Peyer's patch (tissue), 4 donors: ENCODE data around the gene IFT22. TPM values are rescaled to one million over a fixed set of nuclear protein-coding genes. Genes with fewer than 3 reads are reported as not detected.
A peak's percentile ranks its signal among the peaks of the same experiment; 100 is the strongest.

ENCODE experiments used
- DNase-seq, 3 donors: peaks; one replicate each; pipeline ENCODE4 v3.0.0-alpha.2; 2017 to 2019
- H3K27ac ChIP-seq, 4 donors: fragments of 200-600 bp; sonication (generic); one replicate each; pipeline ENCODE4 v1.5.1; 2016 to 2019
- H3K27me3 ChIP-seq, 2 donors: fragments of 200-600 bp; sonication (generic); one replicate each; pipeline ENCODE4 v1.5.1; 2019
- H3K36me3 ChIP-seq, 3 donors: fragments of 200-600 bp; sonication (generic); one replicate each; pipeline ENCODE4 v1.5.1; 2016 to 2019
- H3K4me1 ChIP-seq, 4 donors: fragments of 200-600 bp; sonication (generic); one replicate each; pipeline ENCODE4 v1.5.1; 2016 to 2019
- H3K4me3 ChIP-seq, 4 donors: fragments of 200-600 bp; sonication (generic); 1 replicate in 3 of 4; 2 replicates in 1 of 4; pipeline ENCODE4 v1.5.1; 2016 to 2019; ENCODE audit warnings: mild to moderate bottlenecking in 1 of 4
- H3K9me3 ChIP-seq, 4 donors: fragments of 200-600 bp; sonication (generic); one replicate each; pipeline ENCODE4 v1.5.1; 2016 to 2019; ENCODE audit warnings: mild to moderate bottlenecking in 1 of 4
- CTCF ChIP-seq, 6 experiments: fragments of 450-650 bp in 4 of 6; fragments of 200-600 bp in 2 of 6; sonication (generic) in 1 of 6; IDR thresholded peaks; one replicate each; pipeline ENCODE4 v1.5.1; 2017 to 2019; ENCODE audit warnings: antibody characterized with exemption in 6 of 6, mild to moderate bottlenecking in 3 of 6, moderate library complexity in 1 of 6
- POLR2A ChIP-seq, 2 donors: fragments of 450-650 bp; IDR thresholded peaks; one replicate each; pipeline ENCODE4 v1.5.1; 2017; ENCODE audit warnings: antibody characterized with exemption in 2 of 2, mild to moderate bottlenecking in 2 of 2, moderate library complexity in 2 of 2
- total RNA-seq, 4 donors: library from RNA; depleted of rRNA; stranded (reverse); fragments of >200 nt; gene quantifications; one replicate each; pipeline ENCODE4 v1.1.0, GENCODE V29; 2016

The IFT22 gene
- total RNA-seq, 4 donors from 2014 or later: 0.85 to 4.6 (median 2.3) TPM

GRCh38 chr7:101328159-101328558 lies 6.5 kb upstream of the IFT22 start:
- Histone ChIP-seq H3K27me3 (no peaks in the 10 kb centered on the region), H3K36me3 (no peaks in the 10 kb centered on the region), H3K9me3 (no peaks in the 10 kb centered on the region), H3K4me1 (no peaks in the 10 kb centered on the region), H3K27ac (no peak overlapping the region), H3K4me3 (no peak overlapping the region)
- no peak for DNase-seq
- TF ChIP-seq POLR2A (IDR thresholded peaks at IDR 0.05): no peak
- TF ChIP-seq CTCF (IDR thresholded peaks at IDR 0.05): no peak

- Histone ChIP-seq H3K27ac (no peak overlapping the region), H3K27me3 (no peaks in the 10 kb centered on the region), H3K36me3 (no peaks in the 10 kb centered on the region), H3K9me3 (no peaks in the 10 kb centered on the region), H3K4me1 (peaks cover 0 to 8% (median 6%) of the 10 kb centered on the region in 4 donors), H3K4me3 (no peak overlapping the region)
- no peak for TF ChIP-seq CTCF (IDR thresholded peaks at IDR 0.05)
- no peak for TF ChIP-seq POLR2A (IDR thresholded peaks at IDR 0.05)
- no peak for DNase-seq
Measured at GRCh38 chr7:101319401-101319800, 2.2 kb downstream of the IFT22 start.

GRCh38 chr7:101315336-101315735 lies 6.3 kb downstream of the IFT22 start:
- TF ChIP-seq POLR2A (IDR thresholded peaks at IDR 0.05): no peak
- TF ChIP-seq CTCF (IDR thresholded peaks at IDR 0.05): peak in 4 of 6 experiments; percentile 54 to 61 (median 56)
- H3K27ac ChIP-seq: no peak overlapping the region
- no peaks in the 10 kb centered on the region for H3K9me3 ChIP-seq
- H3K4me1 ChIP-seq: no peaks in the 10 kb centered on the region
- no peak overlapping the region for H3K4me3 ChIP-seq
- no peaks in the 10 kb centered on the region for H3K27me3 ChIP-seq
- DNase-seq: peak in 1 of 3 donors; percentile 75
- H3K36me3 ChIP-seq: no peaks in the 10 kb centered on the region

- Histone ChIP-seq H3K9me3 (peaks cover 0 to 5% (median 0%) of the 10 kb centered on the region in 4 donors), H3K36me3 (no peaks in the 10 kb centered on the region), H3K27me3 (peaks cover 0 to 4% of the 10 kb centered on the region in 2 donors), H3K4me3 (peak overlapping the region; percentile 16 to 58 (median 46)), H3K4me1 (peaks cover 0 to 13% (median 0%) of the 10 kb centered on the region in 4 donors), H3K27ac (no peak overlapping the region)
- TF ChIP-seq CTCF (IDR thresholded peaks at IDR 0.05): peak in 1 of 6 experiments; percentile 1
- TF ChIP-seq POLR2A (IDR thresholded peaks at IDR 0.05): no peak
- peak; percentile 38 to 86 (median 81) for DNase-seq
Measured at GRCh38 chr7:101308245-101309085, 13.1 kb downstream of the IFT22 start.

GRCh38 chr7:101306307-101306706 lies 15.3 kb downstream of the IFT22 start:
- no peaks in the 10 kb centered on the region for H3K36me3 ChIP-seq
- H3K4me3 ChIP-seq: no peak overlapping the region
- DNase-seq: no peak
- H3K4me1 ChIP-seq: peaks cover 0 to 20% (median 0%) of the 10 kb centered on the region in 4 donors
- H3K9me3 ChIP-seq: peaks cover 0 to 20% (median 2%) of the 10 kb centered on the region in 4 donors
- H3K27me3 ChIP-seq: peaks cover 0 to 25% of the 10 kb centered on the region in 2 donors
- H3K27ac ChIP-seq: no peak overlapping the region
- TF ChIP-seq POLR2A (IDR thresholded peaks at IDR 0.05) (no peak), CTCF (IDR thresholded peaks at IDR 0.05) (no peak)
